Occipital lobe (tissue), 2 donors: ENCODE results near the gene COX7B. TPM values are rescaled to one million over a fixed set of nuclear protein-coding genes. Genes with fewer than 3 reads are reported as not detected.
"Not testable (repeated sequence)": the region's sequence is repeated elsewhere in the genome, so short reads cannot be mapped to it uniquely, and the experiment has no call there.

Source experiments
- DNase-seq: peaks from one replicate; lab custom pipeline; 2025; lab: John Stamatoyannopoulos, UW
- total RNA-seq: library from RNA; depleted of rRNA; stranded (reverse); fragments of >200 nt; gene quantifications from one replicate; pipeline ENCODE4 v1.2.3, GENCODE V29; 2014

Gene COX7B, protein sequence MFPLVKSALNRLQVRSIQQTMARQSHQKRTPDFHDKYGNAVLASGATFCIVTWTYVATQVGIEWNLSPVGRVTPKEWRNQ
- 116 TPM for total RNA-seq

DNA sequence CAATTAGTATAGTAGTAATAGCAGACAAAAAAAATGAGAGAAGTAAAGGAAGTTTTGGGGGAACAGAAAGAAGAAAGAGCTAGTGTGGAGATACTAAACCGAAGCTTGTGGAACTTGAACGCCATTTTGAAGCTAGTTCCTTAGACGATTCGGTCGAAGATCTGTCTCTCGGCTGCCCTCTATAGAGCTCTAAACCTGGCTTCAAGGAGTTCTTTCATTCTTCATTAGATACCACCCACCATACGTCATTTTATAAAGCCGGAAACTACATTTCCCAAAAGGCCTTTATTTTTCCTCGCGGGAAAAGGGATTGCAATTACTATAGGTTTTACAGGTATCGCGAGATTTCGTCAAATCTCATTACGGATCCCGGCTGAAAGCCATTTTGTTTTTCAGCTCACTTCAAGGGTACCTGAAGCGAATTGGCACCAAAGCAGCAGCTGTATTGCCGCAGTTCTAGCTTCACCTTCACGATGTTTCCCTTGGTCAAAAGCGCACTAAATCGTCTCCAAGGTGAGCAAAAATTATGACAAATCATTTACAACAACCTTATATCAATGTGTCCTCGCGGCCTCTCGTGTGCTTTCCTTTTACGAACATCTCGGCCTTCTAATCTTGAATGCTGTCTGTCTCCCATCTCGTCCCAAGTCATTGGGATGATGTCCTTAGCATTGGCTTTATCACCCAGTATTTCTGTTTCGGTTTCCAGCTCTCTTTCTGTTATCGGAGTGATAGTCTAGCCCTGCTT lies at the start of gene COX7B:
Gene COX7B, plus strand, starts transcription at position 388 of the 748 bp plus-strand sequence. Its CDS starts 86 bp downstream, at position 474.
- peak; percentile 35 for DNase-seq

DNA sequence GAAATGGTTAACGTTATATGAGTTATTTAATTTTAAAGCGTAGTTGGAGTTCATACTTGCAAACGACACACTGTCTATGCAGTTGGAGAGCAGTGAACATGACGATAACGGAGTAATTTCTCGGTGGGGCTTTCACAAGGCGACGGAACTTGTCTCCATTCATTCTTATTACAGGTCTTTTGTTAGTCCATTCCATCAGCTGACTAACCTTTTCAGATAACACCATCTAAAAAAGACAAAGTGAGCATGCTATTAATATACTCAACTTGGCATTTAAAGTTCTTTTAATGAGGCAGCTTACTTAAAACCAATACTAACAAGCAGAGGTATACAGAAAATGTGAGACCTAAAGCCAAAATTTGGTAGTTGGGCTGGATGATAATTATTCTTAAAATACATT lies 23.9 kb upstream of the COX7B start:
- DNase-seq = no peak

GRCh38 chrX:77881418-77881817 lies 17.9 kb upstream of the COX7B start:
- not testable (repeated sequence) for DNase-seq

DNA sequence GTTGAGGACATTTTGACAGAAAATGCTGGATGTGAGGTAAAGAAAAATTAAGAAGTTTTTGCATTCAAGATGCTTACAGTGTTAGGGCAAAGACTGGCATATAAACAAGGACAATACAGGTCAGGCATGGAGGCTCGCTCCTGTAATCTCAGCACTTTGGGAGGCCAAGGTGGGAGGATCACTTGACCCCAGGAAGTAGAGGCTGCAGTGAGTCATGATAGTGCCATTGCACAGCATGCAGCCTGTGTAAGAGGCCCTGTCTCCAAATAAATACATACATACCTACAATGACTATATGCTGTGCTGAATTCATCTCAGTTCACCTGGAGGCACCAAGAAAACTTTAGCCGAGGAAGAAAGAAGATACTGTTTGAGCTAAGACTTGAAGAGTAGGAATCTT lies 6.4 kb upstream of the COX7B start:
- no peak for DNase-seq

GRCh38 chrX:77893713-77894112 lies 5.6 kb upstream of the COX7B start:
- DNase-seq = no peak

DNA sequence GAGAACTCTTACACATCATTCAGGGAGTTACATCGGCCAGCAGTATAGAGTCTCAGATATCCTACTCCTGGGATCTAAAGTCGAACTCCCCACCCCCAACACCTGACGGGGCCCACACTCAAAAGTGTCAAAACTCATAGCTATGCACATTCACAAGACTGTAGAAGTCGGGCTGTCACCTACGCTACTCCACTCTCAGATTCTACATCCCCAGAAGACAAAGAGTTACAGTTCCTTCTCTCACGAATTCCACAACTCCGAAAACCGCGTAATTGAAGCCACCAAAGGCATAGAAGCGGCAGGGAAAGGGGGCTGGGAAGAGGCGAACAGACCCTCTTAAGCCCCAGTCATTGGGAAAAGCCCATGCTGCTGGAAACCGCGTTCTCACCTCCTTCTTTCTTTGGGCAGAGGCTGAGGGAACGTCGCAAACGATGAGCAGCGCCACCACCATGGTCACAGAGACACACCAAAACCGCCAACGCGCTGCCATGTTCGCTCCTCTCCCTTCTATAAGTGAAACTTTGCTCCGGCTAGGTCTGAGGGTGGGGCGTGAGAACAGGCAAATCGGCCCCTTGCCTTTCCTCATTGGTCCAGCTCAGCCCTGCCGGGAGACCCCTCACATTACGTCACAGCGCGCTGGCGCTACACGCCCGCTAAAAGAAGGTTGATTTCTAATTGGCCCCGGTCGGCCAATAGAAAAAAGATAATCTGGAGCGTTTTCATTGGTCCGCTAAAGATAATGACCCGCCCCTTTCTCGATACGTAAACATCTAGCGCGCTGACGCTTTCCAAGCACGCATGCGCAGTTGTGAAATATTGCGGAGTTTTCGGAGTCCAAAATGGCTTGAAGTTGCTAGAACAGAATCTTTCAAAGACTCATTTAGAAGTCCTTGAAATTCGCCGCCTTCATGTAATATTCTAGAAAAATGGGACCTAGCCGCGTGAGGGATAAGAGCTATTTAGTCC lies 4.1 kb upstream of the COX7B start, which contains the start of gene MAGT1:
Gene MAGT1, minus strand, starts transcription at position 515 of the 966 bp plus-strand sequence. Its CDS starts 25 bp downstream, at position 490.
- peak; percentile 82 for DNase-seq

DNA sequence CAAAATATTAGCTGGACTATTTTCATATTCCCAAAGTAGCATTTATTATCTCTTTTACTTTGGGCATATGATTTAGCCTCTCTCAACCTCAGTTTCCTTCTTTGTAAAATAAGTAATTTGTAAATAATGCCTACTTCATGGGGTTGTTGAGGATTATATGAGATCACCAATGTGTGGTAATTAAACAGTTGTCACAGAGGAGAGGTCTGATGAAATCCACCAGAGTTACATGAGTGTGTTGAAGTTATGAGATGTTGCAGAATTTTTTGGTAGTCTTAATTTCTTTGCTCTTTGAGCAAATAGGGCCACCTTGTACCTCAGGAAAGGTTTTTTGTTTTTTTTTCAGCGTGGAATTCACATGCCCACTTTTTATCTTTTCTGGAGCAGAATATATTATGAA lies 1.4 kb downstream of the COX7B start:
- DNase-seq = no peak

- DNase-seq = no peak
Measured at GRCh38 chrX:77901506-77901905, 2.2 kb downstream of the COX7B start.

GRCh38 chrX:77910108-77910840 lies 11.0 kb downstream of the COX7B start, which contains the start of gene ATP7A:
Gene ATP7A, plus strand, starts transcription at chrX:77910693. Its CDS starts 60,949 bp downstream, at chrX:77971642.
- DNase-seq = peak; percentile 67

DNA sequence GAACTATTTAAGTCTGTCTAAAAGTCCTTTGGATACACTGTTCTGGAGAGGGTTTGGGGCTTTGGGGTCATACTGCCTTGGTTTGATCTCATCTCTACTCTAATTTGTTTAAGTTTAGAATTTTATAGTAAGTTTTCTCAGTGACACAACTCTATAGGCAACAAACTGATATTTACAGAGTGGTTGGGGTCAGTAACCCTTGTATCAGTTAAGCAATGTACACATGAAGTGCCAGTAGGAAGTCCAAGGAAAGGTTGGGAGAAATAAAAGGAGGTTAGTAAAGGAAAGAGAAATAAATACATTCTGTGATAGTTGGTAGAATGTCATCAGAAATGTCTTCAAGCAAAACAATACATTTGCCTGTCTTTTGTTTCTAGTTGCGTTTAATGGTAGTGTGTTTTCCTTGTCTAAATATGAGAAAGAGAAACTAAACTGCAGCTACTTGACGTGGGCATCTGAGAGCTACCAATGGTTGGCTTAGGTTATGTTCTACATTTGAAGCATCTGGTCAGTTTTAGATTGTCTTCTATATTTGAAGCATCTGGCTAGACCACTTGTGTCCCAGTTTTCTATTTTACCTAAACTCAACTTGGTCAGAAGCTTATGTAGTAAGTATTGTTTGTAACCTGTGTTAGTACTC lies 18.1 kb downstream of the COX7B start:
- no peak for DNase-seq

DNA sequence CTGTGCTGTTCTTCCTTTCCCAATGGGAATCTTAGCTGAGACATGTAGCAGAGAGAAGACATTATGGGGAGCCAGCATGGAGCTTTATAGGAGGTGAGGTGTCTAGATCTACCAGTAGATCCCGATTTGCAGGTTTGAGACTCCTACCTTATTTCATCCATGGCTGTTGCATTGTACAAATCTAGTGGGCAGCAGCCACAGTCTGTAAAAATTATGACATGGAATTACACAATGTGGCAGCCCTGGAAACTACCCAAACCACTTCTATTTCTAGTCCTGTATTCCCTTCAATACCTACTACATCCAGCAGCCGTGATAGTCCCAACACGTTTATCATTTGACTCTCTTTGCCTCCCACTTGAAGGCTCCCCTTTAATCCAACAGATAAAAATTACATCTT lies 19.3 kb downstream of the COX7B start:
- DNase-seq = no peak

- not testable (repeated sequence) for DNase-seq
Measured at GRCh38 chrX:77919370-77919769, 20.1 kb downstream of the COX7B start.

GRCh38 chrX:77922787-77923186 lies 23.5 kb downstream of the COX7B start:
- no peak for DNase-seq

GRCh38 chrX:77924320-77924859 lies 25.1 kb downstream of the COX7B start:
- DNase-seq = no peak

- DNase-seq = no peak
Measured at GRCh38 chrX:77925764-77926163, 26.5 kb downstream of the COX7B start.

DNA sequence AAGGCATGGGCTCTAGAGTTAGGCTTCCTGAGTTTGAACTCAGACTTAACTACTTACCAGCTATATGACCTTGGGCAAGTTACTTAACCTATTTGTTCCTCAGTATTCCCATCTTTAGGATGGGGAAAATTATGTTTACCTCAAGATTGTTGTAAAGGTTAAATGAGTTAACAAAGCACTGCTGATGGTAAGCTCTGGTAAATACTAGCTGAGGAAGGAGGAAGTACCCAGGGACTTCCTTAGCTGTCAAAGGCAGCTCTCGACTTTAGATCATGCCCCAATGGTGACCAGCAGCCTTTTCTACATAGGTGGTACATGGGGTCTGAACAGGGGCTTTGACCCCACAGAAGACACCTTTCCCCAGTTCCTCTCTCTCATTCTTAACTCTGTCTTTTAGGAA lies 31.3 kb downstream of the COX7B start:
- no peak for DNase-seq

DNA sequence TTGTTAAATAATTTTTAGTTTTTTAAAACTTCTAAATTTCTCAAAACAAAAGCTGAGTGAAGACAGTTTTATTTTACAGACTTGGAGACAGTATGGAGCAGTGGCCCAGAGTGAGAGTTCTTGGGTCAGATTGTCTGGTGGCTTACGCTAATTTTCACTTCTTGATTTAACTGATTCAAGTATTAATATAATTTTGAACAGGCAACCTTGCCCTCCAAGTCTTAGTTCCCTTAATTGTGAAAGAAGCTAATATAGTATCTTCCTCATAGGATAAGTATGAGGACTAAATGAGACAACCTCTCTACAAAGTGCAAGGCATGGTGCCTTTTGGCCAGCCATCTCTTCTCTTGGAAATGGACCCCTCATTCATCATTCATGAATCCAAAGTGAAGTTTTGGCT lies 36.6 kb downstream of the COX7B start:
- no peak for DNase-seq

DNA sequence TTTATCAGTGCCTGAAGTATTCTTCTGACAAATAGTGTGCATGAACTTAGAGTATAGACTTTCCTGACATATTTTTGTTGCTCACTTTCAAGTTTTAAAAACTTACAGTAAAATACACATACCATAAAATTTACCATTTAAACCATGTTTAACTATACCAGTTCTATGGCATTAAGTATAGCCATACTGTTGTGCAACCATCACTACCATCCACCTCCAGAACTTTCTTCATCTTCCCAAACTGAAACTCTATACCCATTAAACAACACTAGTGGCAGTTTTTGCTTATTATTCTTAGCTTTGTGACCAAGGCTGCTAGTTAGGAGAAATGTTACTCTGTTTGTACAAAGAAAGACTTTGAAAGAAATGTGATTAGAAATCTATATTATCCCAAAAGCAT lies 37.0 kb downstream of the COX7B start:
- no peak for DNase-seq

DNA sequence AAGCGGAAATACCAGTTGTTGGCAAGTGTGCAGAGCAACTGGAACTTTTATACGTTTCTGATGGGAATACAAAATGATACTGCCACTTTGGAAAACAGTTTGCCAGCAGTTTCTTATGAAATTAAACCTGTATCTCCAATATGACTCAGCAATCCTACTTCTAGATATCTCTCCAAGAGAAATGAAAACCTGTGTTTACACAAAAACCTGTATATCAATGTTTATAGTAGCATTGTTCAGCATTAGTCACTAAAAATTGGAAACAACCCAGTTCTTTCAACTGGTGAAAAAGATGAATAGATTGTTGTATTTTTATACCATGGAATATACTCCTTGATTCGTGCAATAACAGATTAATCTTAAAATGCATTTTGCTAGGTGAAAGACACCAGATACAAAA lies 38.0 kb downstream of the COX7B start:
- DNase-seq = no peak

GRCh38 chrX:77938083-77938680 lies 38.9 kb downstream of the COX7B start:
- no peak for DNase-seq
